Neural cell (in vitro differentiated cells): ENCODE measurements around the gene CAMK2B. TPM values are rescaled to one million over a fixed set of nuclear protein-coding genes. Genes with fewer than 3 reads are reported as not detected.

Source experiments
- H2AFZ ChIP-seq: fragments of 200-600, 300-800 bp; sonication (generic), shearing (Covaris generic); 2 replicates; pipeline ENCODE4 v1.6.0; 2014; ENCODE audit warnings: low read depth, mild to moderate bottlenecking, antibody characterized with exemption, low read length, moderate library complexity
- H3F3A ChIP-seq: fragments of 200-600 bp; shearing (Covaris generic); 2 replicates; pipeline ENCODE4 v1.6.1; 2016; ENCODE audit warnings: mild to moderate bottlenecking, moderate library complexity, mixed read lengths, antibody characterized with exemption, low read length; ENCODE audit not compliant: insufficient read depth, poor library complexity, severe bottlenecking
- H3K27ac ChIP-seq: fragments of 200-600, 300-800 bp; sonication (generic), shearing (Covaris generic); 2 replicates; pipeline ENCODE4 v1.5.1; 2014; ENCODE audit warnings: mild to moderate bottlenecking, low read length, moderate library complexity
- H3K27me3 ChIP-seq: fragments of 300-800, 200-600 bp; sonication (generic), shearing (Covaris generic); 2 replicates; pipeline ENCODE4 v1.6.0; 2014; ENCODE audit warnings: mild to moderate bottlenecking, low read depth, low read length, moderate library complexity; ENCODE audit not compliant: insufficient read depth
- H3K36me3 ChIP-seq: fragments of 300-800, 200-600 bp; sonication (generic), shearing (Covaris generic); 2 replicates; pipeline ENCODE4 v1.5.1; 2014; ENCODE audit warnings: mild to moderate bottlenecking, antibody characterized with exemption, low read length, moderate library complexity; ENCODE audit not compliant: insufficient read depth
- H3K4me2 ChIP-seq: fragments of 300-800, 200-600 bp; sonication (generic), shearing (Covaris generic); 2 replicates; pipeline ENCODE4 v1.6.0; 2014; ENCODE audit warnings: mild to moderate bottlenecking, low read length
- H3K4me3 ChIP-seq: fragments of 300-800, 200-600 bp; sonication (generic), shearing (Covaris generic); 2 replicates; pipeline ENCODE4 v1.5.1; 2014; ENCODE audit warnings: mild to moderate bottlenecking, low read length, moderate library complexity
- H3K79me2 ChIP-seq: fragments of 200-600 bp; shearing (Covaris generic); replicated peaks from 2 replicates; pipeline ENCODE4 v1.6.0; 2014; ENCODE audit warnings: mild to moderate bottlenecking, low read length, moderate library complexity; ENCODE audit not compliant: insufficient read depth
- H3K9ac ChIP-seq: fragments of 300-800, 200-600 bp; sonication (generic), shearing (Covaris generic); 2 replicates; pipeline ENCODE4 v1.6.1; 2016; ENCODE audit warnings: mild to moderate bottlenecking, low read length, mixed read lengths
- H3K9me2 ChIP-seq: fragments of 200-600 bp; shearing (Covaris generic); 2 replicates; pipeline ENCODE4 v1.6.1; 2016; ENCODE audit warnings: mild to moderate bottlenecking, low read length, mixed read lengths; ENCODE audit not compliant: insufficient read depth
- H3K9me3 ChIP-seq: fragments of 200-600, 300-800 bp; sonication (generic), shearing (Covaris generic); 2 replicates; pipeline ENCODE4 v1.6.1; 2016; ENCODE audit warnings: mild to moderate bottlenecking, mixed run types, low read length, moderate library complexity, mixed read lengths
- H4K20me1 ChIP-seq: fragments of 200-600 bp; shearing (Covaris generic); 2 replicates; pipeline ENCODE4 v1.6.1; 2016; ENCODE audit warnings: mild to moderate bottlenecking, mixed run types; ENCODE audit not compliant: insufficient read depth
- CTCF ChIP-seq: fragments of 450-650 bp; IDR thresholded peaks from 2 replicates; pipeline ENCODE4 v1.5.1; 2014; ENCODE audit warnings: antibody characterized with exemption, mild to moderate bottlenecking, moderate library complexity; ENCODE audit not compliant: poor library complexity, severe bottlenecking
- EP300 ChIP-seq: fragments of 450-650 bp; conservative IDR thresholded peaks from 2 replicates; pipeline ENCODE4 v1.6.1; 2014; ENCODE audit warnings: antibody characterized with exemption, mild to moderate bottlenecking, moderate library complexity; ENCODE audit not compliant: poor library complexity, severe bottlenecking
- EZH2 ChIP-seq: fragments of 200-600, 300-800 bp; shearing (Covaris generic), sonication (generic); IDR thresholded peaks from 2 replicates; pipeline ENCODE4 v1.6.1; 2014; ENCODE audit warnings: antibody characterized with exemption, low read length, borderline replicate concordance, mild to moderate bottlenecking; ENCODE audit not compliant: insufficient read depth, poor library complexity, severe bottlenecking
- MXI1 ChIP-seq: fragments of 450-650 bp; conservative IDR thresholded peaks from 2 replicates; pipeline ENCODE4 v1.6.1; 2014; ENCODE audit warnings: antibody characterized with exemption, mild to moderate bottlenecking; ENCODE audit not compliant: poor library complexity, severe bottlenecking
- POLR2AphosphoS5 ChIP-seq: IDR thresholded peaks from 2 replicates; pipeline ENCODE4 v1.6.1; 2012
- RAD21 ChIP-seq: fragments of 450-650 bp; conservative IDR thresholded peaks from 2 replicates; pipeline ENCODE4 v1.6.1; 2014; ENCODE audit warnings: antibody characterized with exemption, mild to moderate bottlenecking, moderate library complexity
- REST ChIP-seq: IDR thresholded peaks from 2 replicates; pipeline ENCODE4 v1.6.1; 2012; ENCODE audit warnings: borderline replicate concordance
- SMC3 ChIP-seq: fragments of 450-650 bp; conservative IDR thresholded peaks from 2 replicates; pipeline ENCODE4 v1.6.1; 2014; ENCODE audit warnings: antibody characterized with exemption, mild to moderate bottlenecking, moderate library complexity; ENCODE audit not compliant: poor library complexity
- TAF1 ChIP-seq: IDR thresholded peaks from 2 replicates; pipeline ENCODE4 v1.6.1; 2012; ENCODE audit warnings: low read depth
- polyA plus RNA-seq: library from polyadenylated mRNA; depleted of rRNA; stranded (reverse); fragments of >200 nt; gene quantifications from 2 replicates; pipeline ENCODE4 v1.2.3, GENCODE V29; 2014

The CAMK2B gene
- polyA plus RNA-seq, 1 donor from 2014 or later = 67.3 TPM

GRCh38 chr7:44307905-44308595, 17.3 kb downstream of the CAMK2B start:
- Histone ChIP-seq H3K27ac (no peak overlapping the region), H3K9me3 (peaks cover 3% of the 10 kb centered on the region), H3K4me3 (no peak overlapping the region), H3K79me2 (no peaks in the 10 kb centered on the region), H2AFZ (no peak overlapping the region), H3K9me2 (no peaks in the 10 kb centered on the region), H3K36me3 (no peaks in the 10 kb centered on the region), H3K4me2 (no peak overlapping the region), H4K20me1 (no peaks in the 10 kb centered on the region), H3F3A (no peaks in the 10 kb centered on the region), H3K27me3 (peaks cover 14% of the 10 kb centered on the region), H3K9ac (no peak overlapping the region)
- TF ChIP-seq CTCF = no peak
- TF ChIP-seq TAF1 = no peak
- no peak for TF ChIP-seq EZH2
- no peak for TF ChIP-seq RAD21
- TF ChIP-seq EP300 = no peak
- no peak for TF ChIP-seq REST
- no peak for TF ChIP-seq SMC3
- TF ChIP-seq MXI1 = no peak
- TF ChIP-seq POLR2AphosphoS5 = no peak

- Histone ChIP-seq H3K27ac (no peak overlapping the region), H3K36me3 (no peaks in the 10 kb centered on the region), H3K4me2 (no peak overlapping the region), H3F3A (no peaks in the 10 kb centered on the region), H3K9ac (no peak overlapping the region), H3K79me2 (no peaks in the 10 kb centered on the region), H4K20me1 (no peaks in the 10 kb centered on the region), H3K9me3 (peaks cover 3% of the 10 kb centered on the region), H3K9me2 (no peaks in the 10 kb centered on the region), H3K27me3 (peaks cover 14% of the 10 kb centered on the region), H3K4me3 (no peak overlapping the region), H2AFZ (no peak overlapping the region)
- TF ChIP-seq EP300 (no peak), CTCF (no peak), MXI1 (no peak), EZH2 (no peak), REST (no peak), POLR2AphosphoS5 (no peak), SMC3 (no peak), RAD21 (no peak), TAF1 (no peak)
Observed at GRCh38 chr7:44307301-44307900, 18.0 kb downstream of the CAMK2B start.
